Measurements from ENCODE around the gene COL19A1.
A peak's percentile ranks its signal among the peaks of the same experiment; 100 is the strongest.

Gene COL19A1

DNA sequence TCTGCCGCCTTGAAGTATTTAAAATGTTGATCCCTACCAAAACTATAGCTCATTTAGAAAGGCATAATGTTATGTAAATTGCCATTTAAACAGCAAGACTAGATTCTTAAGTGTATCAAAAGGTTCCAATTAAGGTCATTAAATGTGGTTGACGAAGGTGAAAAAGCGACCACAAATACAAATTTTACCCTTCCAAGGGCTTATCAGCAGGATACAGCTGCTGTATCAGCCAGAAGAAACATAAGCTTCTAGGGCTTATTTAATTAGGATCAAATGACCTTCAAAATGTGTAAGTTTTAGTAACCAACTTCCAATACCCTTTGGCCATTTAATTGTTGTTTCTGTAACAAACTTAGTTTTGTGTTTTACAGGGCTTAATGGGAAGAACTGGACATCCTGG lies 296.6 kb downstream of the COL19A1 start:
- Mint-ChIP-seq H3K4me1 (peaks cover 31% of the 10 kb centered on the region), H3K27ac (no peak overlapping the region), H3K4me3 (no peak overlapping the region), H3K9me3 (no peaks in the 10 kb centered on the region), H3K27me3 (ENCODE audit: low read depth) (peaks cover 15% of the 10 kb centered on the region), H3K36me3 (ENCODE audit: low read depth) (no peaks in the 10 kb centered on the region)
- no peak for TF ChIP-seq CTCF (IDR thresholded peaks at IDR 0.05; ENCODE audit: unreplicated experiment in 3 of 3)

DNA sequence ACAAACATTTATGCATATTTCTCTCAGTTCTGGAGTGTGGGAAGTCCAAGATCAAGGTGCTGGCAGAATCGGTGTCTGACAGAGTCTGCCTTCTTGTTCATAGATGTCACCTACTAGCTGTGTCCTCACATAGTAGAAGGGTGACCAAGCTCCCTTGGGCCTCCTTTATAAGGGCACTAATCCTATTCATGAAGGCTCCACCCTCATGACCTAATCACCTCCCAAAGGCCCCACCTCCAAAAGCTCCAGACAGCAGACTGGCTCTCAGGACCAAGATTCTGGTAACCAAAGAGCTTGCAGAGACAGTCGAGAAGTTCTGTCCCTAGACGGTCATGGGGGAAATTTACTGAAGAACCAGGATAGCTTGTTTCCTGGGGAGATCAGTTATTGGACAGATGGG lies 297.4 kb downstream of the COL19A1 start:
- Mint-ChIP-seq H3K9me3 (no peaks in the 10 kb centered on the region), H3K4me1 (peaks cover 31% of the 10 kb centered on the region), H3K4me3 (no peak overlapping the region), H3K27ac (peak overlapping the region in 1 of 3 experiments; percentile 70), H3K36me3 (ENCODE audit: low read depth) (no peaks in the 10 kb centered on the region), H3K27me3 (ENCODE audit: low read depth) (peaks cover 15% of the 10 kb centered on the region)
- no peak for TF ChIP-seq CTCF (IDR thresholded peaks at IDR 0.05; ENCODE audit: unreplicated experiment in 3 of 3)

- H3K9me3 Mint-ChIP-seq, result no peaks in the 10 kb centered on the region
- TF ChIP-seq CTCF (IDR thresholded peaks at IDR 0.05; ENCODE audit: unreplicated experiment in 3 of 3), result no peak
- peaks cover 15% of the 10 kb centered on the region for H3K27me3 Mint-ChIP-seq (ENCODE audit: low read depth)
- H3K4me3 Mint-ChIP-seq, result no peak overlapping the region
- H3K36me3 Mint-ChIP-seq (ENCODE audit: low read depth), result no peaks in the 10 kb centered on the region
- H3K27ac Mint-ChIP-seq, result peak overlapping the region; percentile 15 to 70 (median 45)
- peaks cover 31% of the 10 kb centered on the region for H3K4me1 Mint-ChIP-seq
These were observed 298.2 kb downstream of the COL19A1 start for GRCh38 chr6:70164556-70164955.

GRCh38 chr6:70166088-70166958 lies 300.0 kb downstream of the COL19A1 start:
- peak; percentile 79 to 85 (median 81) for TF ChIP-seq CTCF (IDR thresholded peaks at IDR 0.05; ENCODE audit: unreplicated experiment in 3 of 3)
- Mint-ChIP-seq H3K36me3 (ENCODE audit: low read depth) (no peaks in the 10 kb centered on the region), H3K27me3 (ENCODE audit: low read depth) (peaks cover 15% of the 10 kb centered on the region), H3K27ac (peak overlapping the region; percentile 20 to 61 (median 44)), H3K4me3 (peak overlapping the region; percentile 58 to 62 (median 62)), H3K4me1 (peaks cover 31% of the 10 kb centered on the region), H3K9me3 (no peaks in the 10 kb centered on the region)

DNA sequence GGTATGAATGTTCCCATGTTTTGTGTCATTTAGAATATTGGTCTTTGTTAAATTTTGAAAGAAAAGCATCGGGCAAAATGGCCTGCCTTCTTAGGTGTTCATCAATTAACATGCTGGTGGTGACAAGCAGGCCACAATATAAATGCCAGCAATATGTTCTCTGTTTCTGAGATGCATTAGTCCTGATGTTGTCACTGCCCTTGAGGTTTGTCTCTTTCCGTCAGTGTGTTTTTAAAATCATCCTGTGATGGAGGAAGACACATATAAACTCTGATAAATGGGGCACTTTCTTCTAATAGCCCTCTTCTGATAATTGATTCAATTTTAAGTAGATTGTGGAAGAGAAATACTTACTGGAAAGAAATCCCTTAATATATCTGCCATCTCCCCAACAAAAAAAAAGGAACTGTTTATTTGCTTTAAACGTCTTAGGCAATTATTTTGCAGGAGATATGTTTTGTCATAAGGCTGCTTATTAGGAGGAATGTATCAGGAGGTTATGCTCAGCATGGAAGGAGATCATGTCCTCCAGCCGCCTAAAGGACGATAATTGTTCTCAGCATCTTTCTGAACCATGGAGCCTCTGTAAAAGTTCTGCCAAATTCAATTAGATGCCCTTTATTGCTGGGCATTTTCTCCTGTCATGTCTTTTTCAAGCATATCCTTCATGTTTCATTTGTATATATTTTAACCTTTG lies 302.5 kb downstream of the COL19A1 start:
- Mint-ChIP-seq H3K36me3 (ENCODE audit: low read depth) (no peaks in the 10 kb centered on the region), H3K4me3 (no peak overlapping the region), H3K27ac (no peak overlapping the region), H3K9me3 (no peaks in the 10 kb centered on the region), H3K4me1 (peaks cover 23% of the 10 kb centered on the region), H3K27me3 (ENCODE audit: low read depth) (peaks cover 15% of the 10 kb centered on the region)
- no peak for TF ChIP-seq CTCF (IDR thresholded peaks at IDR 0.05; ENCODE audit: unreplicated experiment in 3 of 3)
